ENCODE measurements around the gene NPR3.

NPR3 gene

DNA sequence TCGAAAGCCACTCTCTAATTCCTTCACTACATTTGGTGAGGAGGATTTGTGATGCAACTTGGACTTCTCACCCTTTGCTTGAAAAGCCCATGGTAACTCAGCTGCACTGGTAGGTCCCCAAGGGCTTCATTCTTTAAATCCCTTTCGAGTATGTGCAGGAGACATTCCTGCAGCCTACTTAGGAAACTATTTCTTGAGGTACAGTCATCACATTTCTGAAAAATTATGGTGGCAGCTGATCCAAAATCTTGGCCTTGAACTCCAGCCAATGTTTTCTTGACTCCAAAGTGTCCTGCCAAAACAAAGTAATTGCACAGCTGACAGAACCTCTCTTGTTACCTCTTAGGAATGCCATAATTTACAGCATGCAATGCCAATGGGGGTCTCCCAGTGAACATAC, 99.7 kb downstream of the NPR3 start:
- no peak for DNase-seq (ENCODE audit: low read depth)

DNA sequence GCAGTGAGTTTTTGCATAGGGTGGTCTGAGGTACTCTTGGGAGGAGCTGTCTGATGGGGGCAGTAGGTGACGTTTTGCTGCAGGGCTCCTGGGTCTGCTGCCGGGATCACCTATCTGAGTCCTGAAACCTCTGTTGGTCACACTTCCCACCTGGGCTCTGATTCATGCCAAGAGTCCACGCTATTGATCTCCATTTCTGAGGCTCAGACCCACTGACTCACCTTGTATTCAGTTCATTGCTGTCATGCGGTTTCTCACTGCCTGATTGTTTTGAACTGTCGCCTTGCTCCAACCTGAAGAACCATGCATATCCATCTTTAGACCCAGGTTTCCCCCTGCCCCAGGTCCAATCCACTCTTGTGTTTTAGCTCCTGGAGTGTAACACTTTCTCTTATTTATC, 101.3 kb downstream of the NPR3 start:
- DNase-seq (ENCODE audit: low read depth), result no peak

DNA sequence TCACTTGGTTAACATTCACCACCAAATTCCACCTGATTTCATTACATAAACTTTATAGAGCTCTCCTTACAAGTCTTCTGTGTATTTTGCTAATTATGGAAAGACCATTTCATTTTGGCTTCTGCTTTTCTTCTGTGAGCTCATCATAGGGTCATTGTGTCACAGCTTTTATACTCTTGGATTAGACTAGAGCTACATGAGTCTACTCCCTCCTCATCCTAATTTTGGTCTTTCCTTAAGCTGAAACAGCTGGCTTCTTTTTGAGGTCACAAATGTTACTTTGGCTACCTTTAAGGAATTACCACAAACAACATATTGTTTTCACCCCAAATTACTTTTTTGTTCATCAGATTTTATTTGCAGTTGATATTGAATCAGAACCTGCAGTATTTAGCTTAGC, 103.0 kb downstream of the NPR3 start:
- DNase-seq (ENCODE audit: low read depth), result no peak

DNA sequence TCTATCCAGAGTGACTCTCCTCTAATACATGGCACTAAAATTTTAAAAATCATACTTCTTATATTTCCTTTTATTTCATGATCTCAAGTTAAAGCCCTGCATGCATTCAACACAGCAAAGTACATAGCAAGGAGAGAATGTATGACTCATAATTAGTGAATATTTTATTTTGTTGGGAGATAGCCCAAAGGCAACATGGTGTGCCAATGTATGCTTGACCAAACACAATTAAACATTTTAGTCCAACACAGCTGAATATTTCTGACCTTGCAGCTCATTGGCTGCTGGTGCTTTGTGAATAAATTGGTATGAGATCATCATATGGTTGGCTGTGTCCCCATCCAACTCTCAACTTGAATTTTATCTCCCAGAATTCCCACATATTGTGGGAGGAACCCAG, 103.5 kb downstream of the NPR3 start:
- DNase-seq (ENCODE audit: low read depth), result no peak

DNA sequence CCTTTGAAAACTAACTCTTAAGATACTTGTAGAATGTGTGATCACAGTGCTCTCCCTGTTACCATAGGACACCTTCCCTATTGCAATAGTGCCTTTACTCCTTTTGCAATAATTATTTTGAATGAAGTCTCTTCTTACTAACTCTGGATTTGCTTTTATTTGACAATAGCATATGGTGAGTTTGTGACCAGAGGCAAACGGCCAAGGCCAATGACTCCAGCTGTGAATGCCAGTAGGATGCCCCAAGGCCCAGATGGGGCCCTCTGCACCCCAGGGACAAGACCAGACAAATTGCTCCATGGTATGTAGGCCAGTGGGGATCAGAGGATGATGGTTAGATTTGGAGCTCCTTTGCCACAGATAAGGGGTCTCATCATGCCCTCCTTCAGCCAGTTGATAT, 116.9 kb downstream of the NPR3 start:
- no peak for DNase-seq (ENCODE audit: low read depth)

DNA sequence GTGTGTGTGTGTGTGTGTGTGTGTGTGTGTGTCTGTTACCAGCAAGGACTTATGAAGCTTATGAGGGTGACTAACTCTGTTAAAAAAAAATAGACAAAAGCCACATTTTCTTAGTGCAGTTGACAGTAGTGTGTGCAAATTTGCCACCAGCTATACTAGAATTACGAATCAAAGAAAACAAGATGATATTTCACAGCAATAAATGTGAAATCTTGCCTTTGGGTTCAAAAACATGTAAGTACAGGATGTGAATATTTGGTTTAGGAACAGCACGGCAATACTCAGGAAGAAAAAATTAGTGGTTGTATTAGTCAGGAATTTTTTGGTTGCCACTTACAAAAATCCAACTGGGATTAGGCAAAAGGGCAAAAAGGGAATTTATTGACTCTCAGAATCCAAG, 117.4 kb downstream of the NPR3 start:
- no peak for DNase-seq (ENCODE audit: low read depth)

DNA sequence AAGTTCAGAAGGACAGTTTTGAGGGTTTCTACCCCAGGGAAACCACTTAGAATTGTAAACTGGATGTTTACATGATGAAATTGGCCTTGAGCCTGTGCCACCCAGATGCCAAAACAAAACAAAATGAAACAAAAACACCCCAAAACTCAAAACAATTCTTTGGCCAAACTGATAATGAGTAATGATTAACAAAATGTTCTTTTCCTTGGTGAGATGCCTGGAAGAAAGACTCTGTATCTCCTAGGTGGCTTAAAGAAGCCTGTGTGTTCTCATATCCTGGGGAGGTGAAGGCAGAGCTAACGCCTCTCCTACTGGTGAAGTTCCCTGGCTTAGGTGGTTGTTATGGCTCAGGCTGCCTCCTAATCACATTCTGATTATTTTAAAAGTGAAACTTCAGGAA, 120.5 kb downstream of the NPR3 start:
- no peak for DNase-seq (ENCODE audit: low read depth)

DNA sequence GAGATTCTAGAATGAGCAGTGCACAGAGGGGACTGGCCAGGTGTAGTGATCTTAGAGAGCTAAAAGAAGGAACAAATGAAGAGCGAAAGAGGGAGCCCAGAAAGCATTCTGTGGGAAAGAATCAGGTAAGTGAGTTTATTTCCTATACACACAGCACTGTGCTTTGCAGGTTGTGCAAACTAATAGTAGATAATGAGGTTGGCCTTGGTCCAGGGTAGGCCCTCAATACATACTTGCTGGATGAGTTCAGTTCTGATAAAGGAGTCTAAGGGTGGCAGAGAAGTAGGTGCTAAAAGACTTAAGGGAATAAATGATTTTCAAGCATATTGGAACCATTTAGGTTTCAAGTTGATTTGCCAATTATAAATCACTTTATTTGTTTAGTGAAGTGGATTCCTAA, 122.0 kb downstream of the NPR3 start:
- no peak for DNase-seq (ENCODE audit: low read depth)

DNA sequence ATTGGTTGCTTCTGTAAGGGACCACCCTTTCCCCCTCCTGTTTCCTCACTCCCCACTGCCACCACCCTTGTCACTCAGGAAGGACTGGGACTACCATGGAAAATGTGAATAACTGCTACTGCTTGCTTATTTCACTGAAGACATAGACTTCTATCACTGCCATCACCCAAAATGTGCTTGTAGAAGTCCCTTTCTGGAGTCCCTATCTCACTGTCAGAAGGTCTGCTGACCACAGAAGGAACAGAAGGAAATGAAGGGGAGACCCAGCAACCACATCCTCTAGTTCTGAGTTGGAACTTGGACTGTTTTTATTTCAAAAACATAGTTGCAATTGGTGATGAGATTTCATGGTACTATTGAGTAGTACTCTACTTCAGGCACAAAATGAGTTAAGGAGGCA, 122.5 kb downstream of the NPR3 start:
- no peak for DNase-seq (ENCODE audit: low read depth)

DNA sequence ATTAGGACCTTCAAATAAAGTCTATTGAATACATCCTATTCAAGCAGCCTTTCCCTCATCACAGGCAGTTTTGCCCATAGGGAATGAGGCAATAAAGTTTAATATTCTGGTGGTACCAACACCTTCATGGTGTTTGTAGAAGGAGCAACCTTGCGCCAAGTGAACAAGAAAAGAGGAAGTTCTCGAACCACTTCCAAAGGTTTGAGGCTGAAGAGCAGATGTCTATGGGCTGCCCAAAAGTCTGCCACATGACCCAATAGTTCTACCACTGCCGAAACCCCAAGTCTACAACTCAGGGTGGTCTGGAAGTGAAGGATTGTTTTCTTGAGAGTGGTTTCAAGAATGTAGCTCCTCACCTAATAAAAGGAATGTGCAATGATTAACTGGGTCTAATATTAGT, 123.1 kb downstream of the NPR3 start:
- no peak for DNase-seq (ENCODE audit: low read depth)

DNA sequence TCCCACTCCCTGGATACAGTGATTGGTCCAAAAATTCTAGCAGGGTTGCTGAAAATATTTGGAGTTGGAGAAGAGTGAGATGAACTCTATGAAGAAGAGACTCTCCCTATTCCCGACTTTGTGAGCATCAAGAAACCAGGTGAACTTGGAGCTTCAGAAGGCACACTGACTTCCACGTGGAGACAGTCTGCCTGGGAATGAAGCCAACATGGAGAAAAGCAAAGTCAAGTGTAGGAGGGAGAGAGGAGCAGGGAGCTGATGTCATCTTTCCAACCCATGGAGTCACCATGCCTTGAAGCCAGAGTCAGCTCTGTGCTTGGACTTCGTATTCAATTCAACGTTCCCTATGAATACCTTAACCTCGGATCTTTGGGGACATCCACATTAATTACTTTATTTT, 125.1 kb downstream of the NPR3 start:
- DNase-seq (ENCODE audit: low read depth), result no peak

DNA sequence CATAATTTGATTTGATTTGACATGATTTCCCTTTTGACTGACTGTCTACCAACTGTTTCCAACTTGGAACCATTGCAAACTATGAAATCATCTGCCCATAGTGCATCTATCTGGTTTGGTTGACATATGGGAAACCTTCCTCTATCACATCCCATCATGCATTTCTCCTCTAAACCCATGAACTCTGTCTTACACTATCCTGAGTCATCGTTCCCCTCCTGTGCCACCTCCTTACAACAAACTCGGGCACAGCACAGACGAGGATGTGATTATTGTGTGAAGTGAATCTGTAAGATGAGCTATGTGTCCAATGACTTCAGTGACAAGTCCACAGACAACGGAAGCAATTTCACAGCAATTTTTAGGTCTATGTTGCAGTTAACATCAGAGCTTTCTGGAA, 126.1 kb downstream of the NPR3 start:
- DNase-seq (ENCODE audit: low read depth), result no peak

DNA sequence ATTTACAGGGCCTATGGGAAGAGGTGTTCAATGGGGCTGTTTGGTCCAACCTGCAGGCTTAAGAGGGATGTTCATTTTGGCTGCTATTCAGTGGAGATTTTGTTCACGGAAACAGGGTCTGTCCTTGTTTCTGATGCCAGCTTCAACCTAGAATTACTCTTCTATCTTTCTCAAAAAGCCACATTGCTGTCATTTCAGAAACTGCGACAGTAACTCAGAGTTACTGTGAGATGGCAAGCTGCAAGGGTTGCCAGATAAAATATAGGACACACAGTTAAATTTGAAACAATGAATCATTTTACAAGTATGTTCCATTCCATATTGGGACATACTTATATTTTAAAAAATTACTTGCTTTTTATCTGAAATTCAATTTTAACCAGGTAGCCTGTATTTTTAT, 128.0 kb downstream of the NPR3 start:
- DNase-seq (ENCODE audit: low read depth), result no peak

DNA sequence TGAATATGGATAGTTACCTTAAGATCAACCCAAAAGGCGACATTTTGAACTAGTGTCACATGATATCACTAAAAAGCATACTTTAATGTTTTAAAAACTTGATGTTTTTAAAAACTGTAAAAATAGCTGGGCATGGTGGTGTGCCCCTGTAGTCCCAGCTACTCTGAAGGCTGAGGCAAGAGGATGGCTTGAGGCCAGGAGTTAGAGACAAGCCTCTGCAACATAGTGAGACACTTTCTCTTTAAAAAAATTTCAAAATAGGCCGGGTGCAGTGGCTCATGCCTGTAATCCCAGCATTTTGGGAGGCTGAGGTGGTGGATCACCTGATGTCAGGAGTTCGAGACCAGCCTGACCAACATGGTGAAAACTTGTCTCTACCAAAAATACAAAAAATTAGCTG, 129.5 kb downstream of the NPR3 start:
- no peak for DNase-seq (ENCODE audit: low read depth)

Data from stimulated activated CD8-positive, alpha-beta memory T cell treated with anti-CD3 and anti-CD28 coated beads, Interleukin-12 subunit alpha, Interleukin-12 subunit beta, amount 100 ng/mL, for 1 hour (primary cell).